ENCODE results near the gene CMKLR1. TPM values are rescaled to one million over a fixed set of nuclear protein-coding genes. Genes with fewer than 3 reads are reported as not detected.

CMKLR1 gene
- polyA plus RNA-seq, 1 donor from 2014 or later, result 0.64 TPM

DNA sequence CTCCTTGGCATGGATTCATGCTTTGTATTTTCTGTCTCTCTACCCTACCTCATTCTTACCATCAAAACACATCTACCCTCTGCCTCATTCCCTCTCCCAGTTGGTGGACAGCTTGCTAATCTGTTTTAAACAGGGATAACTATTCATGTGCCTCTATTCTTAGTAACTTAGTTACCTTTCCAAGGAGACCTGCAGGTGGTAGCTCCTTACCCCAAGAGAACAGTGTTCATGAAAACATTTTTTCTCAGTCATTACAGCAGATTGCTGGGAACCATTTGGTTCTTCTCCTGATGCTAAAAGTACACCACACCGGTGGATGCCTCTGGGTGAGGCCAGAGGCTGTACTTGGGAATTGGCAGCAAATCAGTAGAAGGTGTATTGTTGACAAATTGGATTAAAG, 73.0 kb downstream of the CMKLR1 start:
- H3K4me1 Mint-ChIP-seq, result peaks cover 0 to 2% (median 1%) of the 10 kb centered on the region in 3 donors
- no peaks in the 10 kb centered on the region for H3K36me3 Mint-ChIP-seq
- H3K9me3 Mint-ChIP-seq, result peaks cover 0 to 13% (median 5%) of the 10 kb centered on the region in 3 donors
- H3K27me3 Mint-ChIP-seq, result peaks cover 11% of the 10 kb centered on the region
- H3K27ac Mint-ChIP-seq, result no peak overlapping the region
- no peak overlapping the region for H3K4me3 Mint-ChIP-seq

GRCh38 chr12:108265505-108265904, 73.6 kb downstream of the CMKLR1 start:
- H3K27me3 Mint-ChIP-seq, result peaks cover 11% of the 10 kb centered on the region
- H3K4me3 Mint-ChIP-seq, result no peak overlapping the region
- H3K9me3 Mint-ChIP-seq, result peaks cover 0 to 18% (median 7%) of the 10 kb centered on the region in 3 donors
- H3K36me3 Mint-ChIP-seq, result no peaks in the 10 kb centered on the region
- no peak overlapping the region for H3K27ac Mint-ChIP-seq
- peaks cover 0 to 4% (median 1%) of the 10 kb centered on the region in 3 donors for H3K4me1 Mint-ChIP-seq

DNA sequence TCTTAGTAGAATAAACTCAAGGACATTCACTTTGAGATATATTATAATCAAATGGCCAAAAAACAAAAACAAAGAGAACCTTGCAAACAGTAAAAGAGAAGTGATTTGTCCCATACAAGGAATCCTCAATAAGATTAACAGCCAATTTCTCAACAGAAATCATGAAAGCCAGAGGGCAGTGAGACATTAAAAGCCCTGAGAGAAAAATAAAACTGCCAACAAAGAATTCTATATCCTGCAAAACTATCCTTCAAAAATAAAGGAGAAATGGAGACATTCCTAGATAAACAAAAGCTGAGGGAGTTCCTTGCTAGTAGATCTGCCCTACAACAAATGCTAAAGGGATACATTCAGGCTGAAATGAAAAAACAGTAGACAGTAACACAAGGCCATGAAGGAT, 78.1 kb downstream of the CMKLR1 start:
- Mint-ChIP-seq H3K36me3 (no peaks in the 10 kb centered on the region), H3K9me3 (peaks cover 3 to 26% (median 8%) of the 10 kb centered on the region in 3 donors), H3K27ac (no peak overlapping the region), H3K4me1 (peaks cover 0 to 2% (median 0%) of the 10 kb centered on the region in 3 donors), H3K27me3 (peaks cover 10% of the 10 kb centered on the region), H3K4me3 (no peak overlapping the region)

GRCh38 chr12:108260039-108260438, 79.1 kb downstream of the CMKLR1 start:
- no peaks in the 10 kb centered on the region for H3K36me3 Mint-ChIP-seq
- peaks cover 9% of the 10 kb centered on the region for H3K27me3 Mint-ChIP-seq

DNA sequence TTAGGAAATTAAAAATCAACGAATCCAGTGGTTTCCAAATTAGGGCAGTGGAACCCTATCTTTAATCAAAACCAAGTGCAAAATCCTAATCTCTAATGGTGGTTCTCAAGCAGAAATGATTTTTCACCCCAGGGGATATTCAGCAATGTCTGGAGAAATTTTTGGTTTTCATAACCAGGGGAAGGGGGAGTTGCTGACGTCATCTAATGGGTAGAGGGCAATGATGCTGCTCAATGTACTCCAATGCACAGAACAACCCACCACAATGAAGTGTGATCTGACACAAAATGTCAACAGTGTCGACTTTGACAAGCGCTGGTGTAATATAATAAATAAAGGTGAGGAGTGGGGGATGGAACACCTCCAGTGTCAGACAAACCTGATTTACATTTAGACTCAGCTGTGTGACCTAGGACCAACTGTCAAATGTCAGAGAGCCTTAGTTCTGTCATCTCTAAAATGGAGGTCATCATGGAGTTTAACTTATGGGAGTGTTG, 81.5 kb downstream of the CMKLR1 start:
- H3K4me1 Mint-ChIP-seq, result peaks cover 0 to 4% (median 2%) of the 10 kb centered on the region in 3 donors

More at GRCh38 chr12:108260039-108260438, 79.1 kb downstream of the CMKLR1 start:
- no peak overlapping the region for H3K4me3 Mint-ChIP-seq
- peaks cover 3 to 26% (median 7%) of the 10 kb centered on the region in 3 donors for H3K9me3 Mint-ChIP-seq
- peaks cover 0 to 2% (median 0%) of the 10 kb centered on the region in 3 donors for H3K4me1 Mint-ChIP-seq
- H3K27ac Mint-ChIP-seq, result no peak overlapping the region

DNA sequence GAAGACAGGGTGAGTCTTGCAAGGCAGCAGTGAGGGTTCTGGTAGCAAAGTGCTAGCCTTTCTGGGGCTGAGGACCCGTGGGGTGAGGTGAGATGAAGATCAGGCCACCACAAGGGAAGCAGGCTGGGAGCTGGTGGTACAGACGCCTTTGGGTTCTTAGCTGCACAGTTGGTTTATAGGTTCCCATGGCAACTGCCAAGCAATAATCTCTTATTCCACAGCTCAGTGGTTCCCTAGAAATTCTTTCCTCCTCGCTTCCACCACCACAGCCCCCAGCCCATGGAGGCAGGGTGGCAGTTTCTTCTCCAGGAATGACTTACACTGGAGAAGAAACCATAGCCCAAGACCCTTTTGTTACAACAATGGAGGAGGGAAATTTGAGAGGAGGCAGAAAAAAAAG, 82.1 kb downstream of the CMKLR1 start:
- peaks cover 0 to 4% (median 2%) of the 10 kb centered on the region in 3 donors for H3K4me1 Mint-ChIP-seq
- H3K27me3 Mint-ChIP-seq, result peaks cover 13% of the 10 kb centered on the region
- H3K9me3 Mint-ChIP-seq, result peaks cover 3 to 26% (median 4%) of the 10 kb centered on the region in 3 donors

More for the DNA sequence above, 81.5 kb downstream of the CMKLR1 start:
- H3K4me3 Mint-ChIP-seq, result no peak overlapping the region
- H3K36me3 Mint-ChIP-seq, result no peaks in the 10 kb centered on the region
- peaks cover 3 to 26% (median 4%) of the 10 kb centered on the region in 3 donors for H3K9me3 Mint-ChIP-seq
- no peak overlapping the region for H3K27ac Mint-ChIP-seq
- peaks cover 9% of the 10 kb centered on the region for H3K27me3 Mint-ChIP-seq

GRCh38 chr12:108255252-108255602, 83.9 kb downstream of the CMKLR1 start:
- Mint-ChIP-seq H3K9me3 (peaks cover 2 to 10% (median 3%) of the 10 kb centered on the region in 3 donors), H3K4me3 (no peak overlapping the region), H3K27ac (no peak overlapping the region), H3K4me1 (peaks cover 0 to 2% (median 2%) of the 10 kb centered on the region in 3 donors), H3K36me3 (no peaks in the 10 kb centered on the region), H3K27me3 (peaks cover 16% of the 10 kb centered on the region)

More for the DNA sequence above, 82.1 kb downstream of the CMKLR1 start:
- Mint-ChIP-seq H3K36me3 (no peaks in the 10 kb centered on the region), H3K27ac (no peak overlapping the region), H3K4me3 (no peak overlapping the region)

DNA sequence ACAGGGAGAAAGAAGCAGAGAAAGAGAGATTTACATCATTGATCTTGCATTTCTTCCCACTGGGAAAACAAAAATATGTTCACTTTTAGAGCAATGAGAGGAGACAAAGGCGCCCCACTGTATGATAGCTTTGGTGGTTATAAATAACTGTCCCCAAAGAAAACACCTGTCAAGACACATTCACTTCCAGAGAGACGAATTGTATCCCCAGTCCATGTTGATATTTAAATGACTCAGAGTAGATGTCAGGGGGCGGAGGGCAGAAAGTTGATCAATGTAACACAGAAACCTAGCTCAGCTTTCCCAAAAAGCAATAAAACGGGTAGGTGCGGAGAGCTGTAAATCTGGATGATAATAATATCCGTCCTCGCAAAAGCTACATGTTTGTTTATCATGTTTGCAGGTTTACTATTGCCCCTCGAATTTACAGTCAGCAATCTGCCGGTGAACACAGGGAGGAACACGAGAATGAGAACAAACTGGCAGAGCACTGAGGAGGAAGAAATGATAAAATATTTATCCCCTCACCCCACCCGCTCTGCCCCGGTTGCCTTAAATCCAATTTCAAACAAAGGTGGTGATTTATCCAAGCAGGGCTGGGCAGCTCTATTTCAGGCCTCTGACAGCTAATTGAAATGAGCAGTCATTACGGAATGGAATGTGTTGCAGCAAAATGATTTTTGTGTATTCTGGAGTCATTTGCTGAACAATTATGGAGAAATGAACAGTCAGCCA, 84.4 kb downstream of the CMKLR1 start:
- H3K4me1 Mint-ChIP-seq, result peaks cover 0 to 2% (median 2%) of the 10 kb centered on the region in 3 donors
- H3K27me3 Mint-ChIP-seq, result peaks cover 17% of the 10 kb centered on the region
- H3K4me3 Mint-ChIP-seq, result no peak overlapping the region
- H3K27ac Mint-ChIP-seq, result no peak overlapping the region
- H3K36me3 Mint-ChIP-seq, result no peaks in the 10 kb centered on the region
- peaks cover 0 to 4% (median 3%) of the 10 kb centered on the region in 3 donors for H3K9me3 Mint-ChIP-seq

GRCh38 chr12:108254030-108254429, 85.1 kb downstream of the CMKLR1 start:
- H3K27me3 Mint-ChIP-seq, result peaks cover 17% of the 10 kb centered on the region

GRCh38 chr12:108253540-108253939, 85.6 kb downstream of the CMKLR1 start:
- H3K27ac Mint-ChIP-seq, result peak overlapping the region in 1 of 3 donors; percentile 15
- peaks cover 17% of the 10 kb centered on the region for H3K27me3 Mint-ChIP-seq
- H3K36me3 Mint-ChIP-seq, result no peaks in the 10 kb centered on the region
- H3K9me3 Mint-ChIP-seq, result no peaks in the 10 kb centered on the region
- H3K4me1 Mint-ChIP-seq, result peaks cover 0 to 2% (median 2%) of the 10 kb centered on the region in 3 donors
- no peak overlapping the region for H3K4me3 Mint-ChIP-seq

More at GRCh38 chr12:108254030-108254429, 85.1 kb downstream of the CMKLR1 start:
- H3K4me3 Mint-ChIP-seq, result no peak overlapping the region
- peaks cover 0 to 2% (median 2%) of the 10 kb centered on the region in 3 donors for H3K4me1 Mint-ChIP-seq
- H3K27ac Mint-ChIP-seq, result peak overlapping the region in 1 of 3 donors; percentile 15
- H3K9me3 Mint-ChIP-seq, result no peaks in the 10 kb centered on the region
- H3K36me3 Mint-ChIP-seq, result no peaks in the 10 kb centered on the region

- Mint-ChIP-seq H3K4me3 (no peak overlapping the region), H3K4me1 (peaks cover 0 to 2% (median 2%) of the 10 kb centered on the region in 3 donors), H3K27me3 (peaks cover 19% of the 10 kb centered on the region), H3K9me3 (no peaks in the 10 kb centered on the region), H3K27ac (no peak overlapping the region), H3K36me3 (no peaks in the 10 kb centered on the region)
These were observed 86.6 kb downstream of the CMKLR1 start for GRCh38 chr12:108252523-108252922.

DNA sequence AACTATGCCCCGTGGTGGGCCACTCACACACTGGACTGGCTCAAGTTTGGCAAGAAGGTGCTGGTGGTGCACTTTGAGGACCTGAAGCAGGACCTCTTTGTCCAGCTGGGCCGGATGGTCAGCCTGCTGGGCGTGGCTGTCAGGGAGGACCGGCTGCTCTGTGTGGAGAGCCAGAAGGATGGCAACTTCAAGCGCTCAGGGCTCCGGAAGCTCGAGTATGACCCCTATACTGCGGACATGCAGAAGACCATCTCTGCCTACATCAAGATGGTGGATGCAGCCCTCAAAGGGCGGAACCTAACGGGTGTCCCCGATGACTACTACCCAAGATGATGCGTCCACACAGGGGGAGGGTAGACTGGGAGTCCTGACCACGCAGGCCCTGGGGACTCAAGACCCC, 91.1 kb downstream of the CMKLR1 start:
- Mint-ChIP-seq H3K36me3 (no peaks in the 10 kb centered on the region), H3K4me3 (no peak overlapping the region), H3K27me3 (peaks cover 10% of the 10 kb centered on the region), H3K4me1 (no peaks in the 10 kb centered on the region), H3K9me3 (no peaks in the 10 kb centered on the region), H3K27ac (no peak overlapping the region)

GRCh38 chr12:108247130-108247529, 92.0 kb downstream of the CMKLR1 start:
- Mint-ChIP-seq H3K4me3 (no peak overlapping the region), H3K27me3 (peaks cover 7% of the 10 kb centered on the region), H3K4me1 (no peaks in the 10 kb centered on the region), H3K36me3 (no peaks in the 10 kb centered on the region), H3K9me3 (no peaks in the 10 kb centered on the region), H3K27ac (no peak overlapping the region)

GRCh38 chr12:108241986-108242703, 97.0 kb downstream of the CMKLR1 start:
- H3K9me3 Mint-ChIP-seq, result no peaks in the 10 kb centered on the region
- H3K4me1 Mint-ChIP-seq, result no peaks in the 10 kb centered on the region
- H3K27me3 Mint-ChIP-seq, result no peaks in the 10 kb centered on the region
- no peak overlapping the region for H3K4me3 Mint-ChIP-seq
- H3K27ac Mint-ChIP-seq, result no peak overlapping the region
- peaks cover 5% of the 10 kb centered on the region for H3K36me3 Mint-ChIP-seq

DNA sequence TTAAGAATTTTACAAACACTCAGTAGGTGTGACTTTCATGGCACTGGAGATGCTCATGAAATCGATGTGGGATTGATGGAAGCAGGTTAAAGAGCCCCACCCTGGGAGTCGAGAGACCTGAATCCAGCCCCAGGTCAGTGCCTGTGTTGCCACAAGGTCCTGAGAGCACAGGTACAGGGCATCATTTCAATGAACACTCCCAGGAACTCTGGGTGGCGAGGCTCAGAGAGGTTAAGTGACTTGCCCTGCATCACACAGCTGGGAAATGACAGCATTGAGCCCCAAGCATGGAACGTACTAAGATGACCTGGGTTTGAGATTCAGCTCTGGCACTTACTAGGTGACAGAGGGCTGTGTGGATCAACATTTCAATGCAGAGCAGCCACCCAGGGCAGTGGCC, 98.2 kb downstream of the CMKLR1 start:
- Mint-ChIP-seq H3K27me3 (peaks cover 3% of the 10 kb centered on the region), H3K27ac (no peak overlapping the region), H3K36me3 (peaks cover 5% of the 10 kb centered on the region), H3K4me1 (no peaks in the 10 kb centered on the region), H3K9me3 (no peaks in the 10 kb centered on the region), H3K4me3 (no peak overlapping the region)
